BLaER1 treated with 17β-estradiol and CSF1 and Interleukin-3, amounts not matched to agents 10 nM and 100 nM (cell line): ENCODE data around the gene NFKBIE.

Source experiments
- H3K27ac ChIP-seq, 11 experiments: shearing (Covaris generic); formaldehyde crosslinking; 2 replicates each; pipeline ENCODE4 v1.8.1; 2022
- H3K27me3 ChIP-seq, 11 experiments: shearing (Covaris generic); formaldehyde crosslinking; 2 replicates each; pipeline ENCODE4 v1.8.1; 2022
- H3K36me3 ChIP-seq, 11 experiments: shearing (Covaris generic); formaldehyde crosslinking; 2 replicates each; pipeline ENCODE4 v1.8.1; 2022
- H3K4me1 ChIP-seq, 10 experiments: shearing (Covaris generic); formaldehyde crosslinking; 2 replicates each; pipeline ENCODE4 v1.8.1; 2022
- H3K4me2 ChIP-seq, 11 experiments: shearing (Covaris generic); formaldehyde crosslinking; 2 replicates each; pipeline ENCODE4 v1.8.1; 2022
- H3K4me3 ChIP-seq, 10 experiments: shearing (Covaris generic); formaldehyde crosslinking; 2 replicates each; pipeline ENCODE4 v1.8.1; 2022
- H3K9ac ChIP-seq, 11 experiments: shearing (Covaris generic); formaldehyde crosslinking; 2 replicates each; pipeline ENCODE4 v1.8.1; 2022
- H3K9me3 ChIP-seq, 11 experiments: shearing (Covaris generic); formaldehyde crosslinking; replicated peaks in 1 of 11; 2 replicates each; pipeline ENCODE4 v1.8.1; 2022
- H4K20me1 ChIP-seq, 11 experiments: shearing (Covaris generic); formaldehyde crosslinking; 2 replicates each; pipeline ENCODE4 v1.8.1; 2022
- Cebpa-rat ChIP-seq, 11 experiments: shearing (Covaris generic); IDR thresholded peaks; 2 replicates each; pipeline ENCODE4 v1.8.1; 2022

The NFKBIE gene

DNA sequence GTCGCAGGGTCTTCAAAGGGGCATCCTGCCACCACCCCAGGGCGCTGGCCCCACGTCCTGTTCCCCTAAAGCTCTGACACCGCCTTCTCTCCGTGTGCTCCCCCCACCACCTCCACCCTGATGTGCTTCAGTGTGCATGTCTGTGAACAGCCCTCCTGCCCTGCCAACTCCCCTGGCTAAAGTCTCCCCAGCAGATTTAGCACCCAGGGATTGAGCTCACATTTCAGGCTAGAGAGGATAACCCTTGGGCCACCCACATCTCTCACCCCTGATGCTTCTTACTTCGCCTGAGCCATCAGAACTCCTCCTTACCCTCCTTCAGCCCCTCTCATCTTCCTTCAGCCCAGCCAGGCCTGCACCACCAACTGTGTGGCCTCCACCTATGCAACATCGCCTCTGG is 12.4 kb upstream of the NFKBIE start:
- Histone ChIP-seq H4K20me1 (peaks cover 0 to 31% (median 0%) of the 10 kb centered on the region in 11 experiments; a peak in 4 of 22 replicates), H3K9me3 (no peaks in the 10 kb centered on the region), H3K4me3 (no peak overlapping the region), H3K27me3 (peaks cover 19 to 52% (median 30%) of the 10 kb centered on the region in 11 experiments), H3K4me1 (peaks cover 0 to 23% (median 10%) of the 10 kb centered on the region in 10 experiments; a peak in 15 of 20 replicates), H3K27ac (no peak overlapping the region), H3K4me2 (no peak overlapping the region; a peak in 1 of 22 replicates), H3K36me3 (no peaks in the 10 kb centered on the region), H3K9ac (no peak overlapping the region)
- no peak for TF ChIP-seq Cebpa-rat (IDR thresholded peaks at IDR 0.05)

DNA sequence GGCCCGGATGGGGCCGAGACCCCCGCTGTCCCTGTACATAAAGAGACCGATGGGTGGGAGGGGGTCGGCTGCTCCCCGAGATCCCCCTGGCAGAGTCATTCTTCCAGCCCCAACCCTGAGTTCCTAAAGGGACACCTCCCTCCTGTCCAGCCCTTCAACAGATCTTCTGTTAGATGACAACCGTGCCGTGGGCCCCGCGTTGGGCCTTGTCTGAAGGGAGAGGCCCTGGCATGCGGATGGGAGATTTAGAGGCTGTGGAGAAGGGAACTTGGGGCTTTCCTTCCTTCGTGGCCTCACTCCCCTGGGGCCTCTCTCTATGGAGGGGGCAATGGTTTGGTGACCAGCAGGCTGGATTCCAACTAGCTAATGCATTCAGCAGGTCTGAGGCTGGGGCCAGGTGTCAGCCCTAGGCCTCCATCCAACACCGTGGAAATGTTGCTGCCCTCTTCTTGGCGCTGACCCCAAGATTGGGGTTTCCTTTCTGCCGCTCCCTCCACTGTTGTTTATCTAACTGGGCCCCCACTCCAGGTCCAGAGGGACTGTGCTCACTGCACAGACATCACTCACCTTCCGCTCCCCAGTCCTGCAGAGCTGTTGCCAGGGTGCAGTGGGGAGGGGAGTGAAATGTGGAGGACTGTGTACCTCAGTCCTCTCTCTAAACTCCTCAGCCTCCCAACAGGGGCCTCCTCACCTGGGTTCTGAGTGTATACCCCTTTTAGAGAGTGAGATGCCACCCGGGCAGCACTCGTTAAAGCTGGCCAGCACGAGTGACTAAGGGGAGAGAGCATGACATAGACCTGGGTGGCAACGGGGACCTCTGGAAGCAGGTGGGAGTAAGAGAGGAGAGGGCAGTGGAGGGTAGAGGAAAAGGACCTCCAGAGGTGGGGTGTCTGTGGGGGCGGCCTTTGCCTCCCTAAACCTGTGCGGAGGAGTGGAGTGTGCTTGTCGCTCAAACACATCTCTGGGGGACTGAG is 11.6 kb upstream of the NFKBIE start:
- no peak overlapping the region for H3K27ac ChIP-seq
- H3K27me3 ChIP-seq: peaks cover 27 to 54% (median 38%) of the 10 kb centered on the region in 11 experiments
- peaks cover 0 to 39% (median 0%) of the 10 kb centered on the region in 11 experiments; a peak in 7 of 22 replicates for H4K20me1 ChIP-seq
- peaks cover 0 to 23% (median 10%) of the 10 kb centered on the region in 10 experiments; a peak in 15 of 20 replicates for H3K4me1 ChIP-seq
- no peak for TF ChIP-seq Cebpa-rat (IDR thresholded peaks at IDR 0.05)
- H3K36me3 ChIP-seq: no peaks in the 10 kb centered on the region
- H3K9ac ChIP-seq: no peak overlapping the region
- no peak overlapping the region for H3K4me3 ChIP-seq
- H3K4me2 ChIP-seq: no peak overlapping the region
- H3K9me3 ChIP-seq: no peaks in the 10 kb centered on the region

- Histone ChIP-seq H3K27ac (no peak overlapping the region), H3K4me1 (peaks cover 0 to 26% (median 10%) of the 10 kb centered on the region in 10 experiments; a peak in 15 of 20 replicates), H3K4me3 (no peak overlapping the region), H3K9ac (no peak overlapping the region), H4K20me1 (peaks cover 0 to 48% (median 7%) of the 10 kb centered on the region in 11 experiments; a peak in 8 of 22 replicates), H3K9me3 (no peaks in the 10 kb centered on the region), H3K36me3 (no peaks in the 10 kb centered on the region), H3K27me3 (peaks cover 37 to 63% (median 47%) of the 10 kb centered on the region in 11 experiments), H3K4me2 (no peak overlapping the region)
- no peak for TF ChIP-seq Cebpa-rat (IDR thresholded peaks at IDR 0.05)
These were observed 10.6 kb upstream of the NFKBIE start for GRCh38 chr6:44275749-44276648.

DNA sequence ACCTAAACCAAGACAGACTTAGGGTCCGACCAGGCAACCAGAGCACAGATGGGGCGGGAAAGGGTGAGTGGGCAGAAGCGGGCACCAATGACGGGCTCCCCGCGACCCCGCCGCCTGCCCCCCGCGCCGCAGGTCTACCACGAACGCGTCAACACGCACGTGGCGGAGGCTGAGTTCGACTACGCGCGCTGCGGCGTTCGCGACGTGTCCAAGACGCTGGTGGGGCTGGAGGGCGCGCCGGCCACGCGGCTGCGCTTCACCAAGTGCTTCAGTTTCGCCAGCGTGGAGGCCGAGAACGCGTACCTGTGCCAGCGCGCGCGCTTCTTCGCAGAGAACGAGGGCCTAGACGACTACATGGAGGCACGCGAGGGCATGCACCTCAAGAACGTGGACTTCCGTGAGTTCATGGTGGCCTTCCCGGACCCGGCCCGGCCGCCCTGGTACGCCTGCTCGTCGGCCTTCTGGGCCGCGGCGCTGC is 10.0 kb upstream of the NFKBIE start:
- Histone ChIP-seq H3K27me3 (peaks cover 43 to 70% (median 54%) of the 10 kb centered on the region in 11 experiments), H3K9ac (no peak overlapping the region), H3K4me1 (peaks cover 0 to 26% (median 10%) of the 10 kb centered on the region in 10 experiments; a peak in 15 of 20 replicates), H3K9me3 (no peaks in the 10 kb centered on the region), H3K4me3 (no peak overlapping the region), H3K36me3 (no peaks in the 10 kb centered on the region), H3K4me2 (no peak overlapping the region), H4K20me1 (peaks cover 0 to 49% (median 7%) of the 10 kb centered on the region in 11 experiments; a peak in 8 of 22 replicates), H3K27ac (no peak overlapping the region)
- TF ChIP-seq Cebpa-rat (IDR thresholded peaks at IDR 0.05): no peak

- Histone ChIP-seq H3K4me3 (no peak overlapping the region), H3K27ac (no peak overlapping the region), H3K9ac (no peak overlapping the region), H3K9me3 (no peaks in the 10 kb centered on the region), H4K20me1 (peaks cover 0 to 63% (median 15%) of the 10 kb centered on the region in 11 experiments; a peak in 10 of 22 replicates), H3K4me1 (peaks cover 3 to 24% (median 12%) of the 10 kb centered on the region in 10 experiments; a peak in 19 of 20 replicates), H3K4me2 (no peak overlapping the region), H3K36me3 (no peaks in the 10 kb centered on the region), H3K27me3 (peaks cover 60 to 87% (median 71%) of the 10 kb centered on the region in 11 experiments)
- no peak for TF ChIP-seq Cebpa-rat (IDR thresholded peaks at IDR 0.05)
These were observed 8.3 kb upstream of the NFKBIE start for GRCh38 chr6:44273617-44274016.

DNA sequence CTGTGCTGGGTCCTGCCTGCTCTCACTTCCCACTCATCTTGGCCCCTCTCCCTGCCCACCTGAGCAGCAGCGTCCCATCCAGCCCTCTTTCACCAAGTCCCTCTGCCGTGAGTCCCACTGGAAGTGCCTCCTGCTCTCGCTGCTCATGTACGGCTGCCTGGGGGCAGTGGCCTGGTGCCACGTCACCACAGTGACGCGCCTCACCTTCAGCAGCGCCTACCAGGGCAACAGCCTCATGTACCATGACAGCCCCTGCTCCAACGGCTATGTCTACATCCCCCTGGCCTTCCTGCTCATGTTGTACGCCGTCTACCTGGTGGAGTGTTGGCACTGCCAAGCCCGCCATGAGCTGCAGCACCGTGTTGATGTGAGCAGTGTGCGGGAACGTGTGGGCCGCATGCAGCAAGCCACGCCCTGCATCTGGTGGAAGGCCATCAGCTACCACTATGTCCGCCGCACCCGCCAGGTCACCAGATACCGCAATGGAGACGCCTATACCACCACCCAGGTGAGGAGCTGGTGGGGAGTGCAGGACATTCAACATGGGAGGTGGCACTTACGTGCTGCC is 7.7 kb upstream of the NFKBIE start:
- Histone ChIP-seq H3K4me1 (peaks cover 9 to 24% (median 17%) of the 10 kb centered on the region in 10 experiments; a peak in 18 of 20 replicates), H3K36me3 (no peaks in the 10 kb centered on the region), H3K27me3 (peaks cover 66 to 92% (median 77%) of the 10 kb centered on the region in 11 experiments), H3K9ac (no peak overlapping the region), H3K4me3 (no peak overlapping the region), H4K20me1 (peaks cover 0 to 67% (median 15%) of the 10 kb centered on the region in 11 experiments; a peak in 10 of 22 replicates), H3K4me2 (no peak overlapping the region), H3K9me3 (no peaks in the 10 kb centered on the region), H3K27ac (no peak overlapping the region)
- TF ChIP-seq Cebpa-rat (IDR thresholded peaks at IDR 0.05): no peak

- Histone ChIP-seq H3K9me3 (no peaks in the 10 kb centered on the region), H3K4me3 (no peak overlapping the region), H3K27me3 (peaks cover 66 to 93% (median 78%) of the 10 kb centered on the region in 11 experiments), H4K20me1 (peaks cover 0 to 67% (median 15%) of the 10 kb centered on the region in 11 experiments; a peak in 10 of 22 replicates), H3K4me1 (peaks cover 7 to 23% (median 18%) of the 10 kb centered on the region in 10 experiments; a peak in 18 of 20 replicates), H3K27ac (no peak overlapping the region), H3K4me2 (no peak overlapping the region), H3K9ac (no peak overlapping the region), H3K36me3 (no peaks in the 10 kb centered on the region)
- TF ChIP-seq Cebpa-rat (IDR thresholded peaks at IDR 0.05): no peak
These were observed 7.2 kb upstream of the NFKBIE start for GRCh38 chr6:44272529-44272928.

DNA sequence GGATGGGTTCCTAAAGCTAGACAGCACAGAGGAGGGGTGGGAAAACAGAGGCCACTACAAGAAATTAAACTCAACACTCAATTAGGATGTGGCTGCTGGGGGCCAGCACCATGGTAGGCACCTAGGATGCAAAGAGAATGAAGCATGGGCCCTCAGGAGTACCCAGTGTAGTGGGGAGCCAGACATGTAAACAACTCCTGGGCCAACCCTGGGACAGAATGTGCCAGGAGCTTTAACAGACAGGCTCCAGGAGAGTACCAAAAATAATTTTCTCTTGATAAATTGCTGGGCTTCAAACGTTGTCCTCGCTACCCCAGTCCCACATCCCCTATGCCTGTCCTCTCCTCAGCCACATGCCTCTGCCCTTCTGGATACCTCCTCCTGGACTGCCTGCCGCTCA is 6.6 kb upstream of the NFKBIE start:
- H3K4me2 ChIP-seq: no peak overlapping the region
- H3K4me3 ChIP-seq: no peak overlapping the region
- H3K4me1 ChIP-seq: peaks cover 11 to 29% (median 18%) of the 10 kb centered on the region in 10 experiments; a peak in 18 of 20 replicates
- H4K20me1 ChIP-seq: peaks cover 0 to 63% (median 15%) of the 10 kb centered on the region in 11 experiments; a peak in 10 of 22 replicates
- TF ChIP-seq Cebpa-rat (IDR thresholded peaks at IDR 0.05): no peak
- no peak overlapping the region for H3K9ac ChIP-seq
- peaks cover 66 to 90% (median 76%) of the 10 kb centered on the region in 11 experiments for H3K27me3 ChIP-seq
- H3K36me3 ChIP-seq: no peaks in the 10 kb centered on the region
- H3K9me3 ChIP-seq: no peaks in the 10 kb centered on the region
- H3K27ac ChIP-seq: no peak overlapping the region
